ENCODE measurements around the gene SLCO3A1. TPM values are rescaled to one million over a fixed set of nuclear protein-coding genes. Genes with fewer than 3 reads are reported as not detected.

The SLCO3A1 gene
- total and polyA plus RNA-seq, 2 of the 8 experiments (the other 6 are each of a cell fraction or from before 2014, with no cell fraction given): 15.1 to 20.4 TPM

DNA sequence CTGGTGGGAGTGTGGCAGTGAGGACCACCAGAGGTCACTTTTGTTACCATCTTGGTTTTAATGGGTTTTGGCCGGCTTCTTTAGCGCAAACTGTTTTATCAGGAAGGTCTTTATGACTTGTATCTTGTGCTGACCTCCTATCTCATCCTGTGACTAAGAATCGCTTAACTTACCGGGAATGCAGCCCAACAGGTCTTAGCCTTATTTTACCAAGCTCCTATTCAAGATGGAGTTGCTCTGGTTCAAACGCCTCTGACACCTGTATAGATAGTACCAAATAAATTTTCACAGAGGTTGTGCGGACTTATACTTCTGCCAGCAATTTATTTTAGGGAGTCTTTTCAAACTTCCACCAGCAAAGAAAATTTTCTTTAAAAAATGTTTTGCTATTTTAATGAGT, 13.6 kb upstream of the SLCO3A1 start:
- no peak overlapping the region for H3K4ac ChIP-seq (replicated peaks; ENCODE audit: insufficient read length, low read depth, low read length)
- no peaks in the 10 kb centered on the region for H3K79me2 ChIP-seq (ENCODE audit: control insufficient read depth in 1 of 2, insufficient read depth in 2 of 2, low read length in 2 of 2)
- H2BK15ac ChIP-seq (ENCODE audit: low read length): no peak overlapping the region
- H2BK5ac ChIP-seq (ENCODE audit: low read depth, low read length): no peak overlapping the region
- H2AK5ac ChIP-seq (ENCODE audit: low read depth, low read length): no peak overlapping the region
- no peak overlapping the region for H4K8ac ChIP-seq (ENCODE audit: extremely low read depth, insufficient read depth, low read length)
- H2BK12ac ChIP-seq (ENCODE audit: low read depth, low read length): no peak overlapping the region
- no peaks in the 10 kb centered on the region for H3K36me3 ChIP-seq (ENCODE audit: control insufficient read depth in 2 of 4, insufficient read depth in 4 of 4, low read length in 3 of 4)
- no peak overlapping the region for H3K9ac ChIP-seq (replicated peaks in 1 of 4; ENCODE audit: extremely low read depth in 1 of 4, low read depth in 3 of 4, low read length in 3 of 4)
- H3K18ac ChIP-seq (ENCODE audit: extremely low read depth, low read length): no peak overlapping the region; the same call in 1 of the 2 replicates
- H2BK120ac ChIP-seq (replicated peaks; ENCODE audit: low read depth, low read length): no peak overlapping the region
- FAIRE-seq (no peak), DNase-seq (ENCODE audit: low read depth in 1 of 2, low spot score in 2 of 2) (no peak)
- H4K5ac ChIP-seq (ENCODE audit: insufficient read length, low read depth, low read length): no peak overlapping the region
- ChIA-PET CTCF (ENCODE audit: partially characterized antibody) (interaction anchor here (1.1 kb wide), 1 partner anchor 239 kb away, joined by 3 read pairs; no protein-coding TSS in a partner anchor), POLR2A (ENCODE audit: partially characterized antibody) (no interaction called here)
- H4K20me1 ChIP-seq (replicated peaks in 1 of 2; ENCODE audit: control insufficient read depth in 1 of 2, insufficient read depth in 2 of 2, low read length in 2 of 2): no peaks in the 10 kb centered on the region
- TF ChIP-seq SP2 (IDR thresholded peaks at IDR 0.05; ENCODE audit: low read length) (no peak), TEAD4 (IDR thresholded peaks at IDR 0.05; ENCODE audit: low read depth, low read length) (0 out of 2 replicates have a peak, but pooled peaks have one; percentile 9)
- H3K27ac ChIP-seq (ENCODE audit: low read depth, low read length): no peak overlapping the region
- H3K14ac ChIP-seq (ENCODE audit: insufficient read length): no peak overlapping the region
- 74% methylated on average over 6 of the region's 6 CpGs; no CpG with 5 or more reads in 1 of the 2 experiments for WGBS, 2 experiments (ENCODE audit: extremely low coverage in 1 of 2, insufficient coverage in 1 of 2, insufficient read length in 1 of 2, insufficient replicate concordance in 2 of 2, low coverage in 1 of 2, low lambda C conversion rate in 2 of 2, missing lambda C conversion rate in 1 of 2)
- no peaks in the 10 kb centered on the region for H3K9me3 ChIP-seq (ENCODE audit: insufficient read depth in 2 of 2, low read depth in 1 of 2, low read length in 1 of 2)
- H3K4me1 ChIP-seq (replicated peaks in 1 of 4; ENCODE audit: control insufficient read depth in 3 of 4, insufficient read depth in 4 of 4, low read length in 3 of 4): peaks cover 0 to 7% (median 5%) of the 10 kb centered on the region in 4 experiments; a peak in 2 of 7 replicates
- 0 out of 4 replicates have a peak overlapping the region, but pooled peaks of 1 of the 2 experiments have one; percentile 29 for H3K4me2 ChIP-seq (ENCODE audit: insufficient read depth in 1 of 2, low read depth in 2 of 2, low read length in 2 of 2)
- no peak overlapping the region for H3K23ac ChIP-seq (ENCODE audit: insufficient read length)
- no peak overlapping the region for H4K91ac ChIP-seq (replicated peaks; ENCODE audit: insufficient read length, low read length)
- no peak overlapping the region for H3K56ac ChIP-seq (replicated peaks; ENCODE audit: insufficient read length, low read depth, low read length)
- no peaks in the 10 kb centered on the region for H3K79me1 ChIP-seq (ENCODE audit: low read depth, low read length)
- H3K4me3 ChIP-seq (ENCODE audit: extremely low read depth in 1 of 4, insufficient read depth in 2 of 4, low read depth in 3 of 4, low read length in 4 of 4): no peak overlapping the region
- H3K27me3 ChIP-seq (replicated peaks in 1 of 4; ENCODE audit: control insufficient read depth in 3 of 4, extremely low read depth in 1 of 4, insufficient read depth in 3 of 4, low read length in 3 of 4): peaks cover 0 to under 1% (median under 1%) of the 10 kb centered on the region in 4 experiments; a peak in 2 of 7 replicates
- H3K23me2 ChIP-seq (ENCODE audit: low read depth, low read length): no peaks in the 10 kb centered on the region
- no peak overlapping the region for H2BK20ac ChIP-seq (ENCODE audit: low read length)
- no peak overlapping the region for H2AFZ ChIP-seq (ENCODE audit: low read length)
